Measurements from ENCODE around the gene ATG7.
"Not testable (repeated sequence)": the region's sequence is repeated elsewhere in the genome, so short reads cannot be mapped to it uniquely, and the experiment has no call there.

ATG7 gene

GRCh38 chr3:11251807-11252176 lies 20.4 kb upstream of the ATG7 start:
- H3K9ac ChIP-seq (ENCODE audit: low read depth in 1 of 2, low read length in 2 of 2): no peak overlapping the region
- no peak overlapping the region for H3K4me3 ChIP-seq (ENCODE audit: low read length in 2 of 2)
- peaks cover 5 to 19% of the 10 kb centered on the region in 2 donors for H3K4me1 ChIP-seq (ENCODE audit: control insufficient read depth in 2 of 2, insufficient read depth in 2 of 2, low read length in 2 of 2)
- peak overlapping the region; percentile 27 to 72 for H3K27ac ChIP-seq (ENCODE audit: low read depth in 2 of 2, low read length in 2 of 2)
- no peaks in the 10 kb centered on the region for H3K9me3 ChIP-seq (ENCODE audit: control insufficient read depth in 2 of 2, low read length in 2 of 2)
- H3K36me3 ChIP-seq (ENCODE audit: control insufficient read depth in 2 of 2, insufficient read depth in 2 of 2, low read length in 2 of 2): peaks cover 0 to 7% of the 10 kb centered on the region in 2 donors
- no peaks in the 10 kb centered on the region for H3K27me3 ChIP-seq (ENCODE audit: control insufficient read depth in 2 of 2, insufficient read depth in 2 of 2, low read length in 2 of 2)

GRCh38 chr3:11254876-11255275 lies 17.3 kb upstream of the ATG7 start:
- Histone ChIP-seq H3K36me3 (ENCODE audit: control insufficient read depth in 2 of 2, insufficient read depth in 2 of 2, low read length in 2 of 2) (peaks cover 10 to 17% of the 10 kb centered on the region in 2 donors), H3K9ac (ENCODE audit: low read depth in 1 of 2, low read length in 2 of 2) (no peak overlapping the region), H3K4me3 (ENCODE audit: low read length in 2 of 2) (no peak overlapping the region), H3K9me3 (ENCODE audit: control insufficient read depth in 2 of 2, low read length in 2 of 2) (no peaks in the 10 kb centered on the region), H3K27ac (ENCODE audit: low read depth in 2 of 2, low read length in 2 of 2) (no peak overlapping the region), H3K27me3 (ENCODE audit: control insufficient read depth in 2 of 2, insufficient read depth in 2 of 2, low read length in 2 of 2) (no peaks in the 10 kb centered on the region), H3K4me1 (ENCODE audit: control insufficient read depth in 2 of 2, insufficient read depth in 2 of 2, low read length in 2 of 2) (peaks cover 5 to 19% of the 10 kb centered on the region in 2 donors)

GRCh38 chr3:11255537-11255936 lies 16.7 kb upstream of the ATG7 start:
- H3K4me3 ChIP-seq (ENCODE audit: low read length in 2 of 2); H3K9ac ChIP-seq (ENCODE audit: low read depth in 1 of 2, low read length in 2 of 2); H3K9me3 ChIP-seq (ENCODE audit: control insufficient read depth in 2 of 2, low read length in 2 of 2); H3K27me3 ChIP-seq (ENCODE audit: control insufficient read depth in 2 of 2, insufficient read depth in 2 of 2, low read length in 2 of 2); H3K27ac ChIP-seq (ENCODE audit: low read depth in 2 of 2, low read length in 2 of 2): not testable (repeated sequence)
- Histone ChIP-seq H3K36me3 (ENCODE audit: control insufficient read depth in 2 of 2, insufficient read depth in 2 of 2, low read length in 2 of 2) (peaks cover 14 to 23% of the 10 kb centered on the region in 2 donors), H3K4me1 (ENCODE audit: control insufficient read depth in 2 of 2, insufficient read depth in 2 of 2, low read length in 2 of 2) (peaks cover 5 to 19% of the 10 kb centered on the region in 2 donors)

- Histone ChIP-seq H3K4me3 (ENCODE audit: low read length in 2 of 2) (no peak overlapping the region), H3K36me3 (ENCODE audit: control insufficient read depth in 2 of 2, insufficient read depth in 2 of 2, low read length in 2 of 2) (peaks cover 16 to 31% of the 10 kb centered on the region in 2 donors), H3K9ac (ENCODE audit: low read depth in 1 of 2, low read length in 2 of 2) (no peak overlapping the region), H3K27me3 (ENCODE audit: control insufficient read depth in 2 of 2, insufficient read depth in 2 of 2, low read length in 2 of 2) (no peaks in the 10 kb centered on the region), H3K27ac (ENCODE audit: low read depth in 2 of 2, low read length in 2 of 2) (no peak overlapping the region), H3K4me1 (ENCODE audit: control insufficient read depth in 2 of 2, insufficient read depth in 2 of 2, low read length in 2 of 2) (no peaks in the 10 kb centered on the region), H3K9me3 (ENCODE audit: control insufficient read depth in 2 of 2, low read length in 2 of 2) (no peaks in the 10 kb centered on the region)
Observed at GRCh38 chr3:11258958-11259357, 13.2 kb upstream of the ATG7 start.

- H3K4me1 ChIP-seq (ENCODE audit: control insufficient read depth in 2 of 2, insufficient read depth in 2 of 2, low read length in 2 of 2): no peaks in the 10 kb centered on the region
- no peaks in the 10 kb centered on the region for H3K9me3 ChIP-seq (ENCODE audit: control insufficient read depth in 2 of 2, low read length in 2 of 2)
- H3K36me3 ChIP-seq (ENCODE audit: control insufficient read depth in 2 of 2, insufficient read depth in 2 of 2, low read length in 2 of 2): peaks cover 16 to 23% of the 10 kb centered on the region in 2 donors
Observed at GRCh38 chr3:11260460-11260859, 11.7 kb upstream of the ATG7 start.

GRCh38 chr3:11269007-11269406 lies 3.2 kb upstream of the ATG7 start:
- no peaks in the 10 kb centered on the region for H3K9me3 ChIP-seq (ENCODE audit: control insufficient read depth in 2 of 2, low read length in 2 of 2)
- H3K36me3 ChIP-seq (ENCODE audit: control insufficient read depth in 2 of 2, insufficient read depth in 2 of 2, low read length in 2 of 2): no peaks in the 10 kb centered on the region
- H3K4me3 ChIP-seq (ENCODE audit: low read length in 2 of 2): no peak overlapping the region
- H3K9ac ChIP-seq (ENCODE audit: low read depth in 1 of 2, low read length in 2 of 2): no peak overlapping the region
- no peaks in the 10 kb centered on the region for H3K27me3 ChIP-seq (ENCODE audit: control insufficient read depth in 2 of 2, insufficient read depth in 2 of 2, low read length in 2 of 2)
- peaks cover 6 to 12% of the 10 kb centered on the region in 2 donors for H3K4me1 ChIP-seq (ENCODE audit: control insufficient read depth in 2 of 2, insufficient read depth in 2 of 2, low read length in 2 of 2)
- no peak overlapping the region for H3K27ac ChIP-seq (ENCODE audit: low read depth in 2 of 2, low read length in 2 of 2)

More at GRCh38 chr3:11260460-11260859, 11.7 kb upstream of the ATG7 start:
- H3K9ac ChIP-seq (ENCODE audit: low read depth in 1 of 2, low read length in 2 of 2): no peak overlapping the region
- no peaks in the 10 kb centered on the region for H3K27me3 ChIP-seq (ENCODE audit: control insufficient read depth in 2 of 2, insufficient read depth in 2 of 2, low read length in 2 of 2)
- no peak overlapping the region for H3K4me3 ChIP-seq (ENCODE audit: low read length in 2 of 2)
- H3K27ac ChIP-seq (ENCODE audit: low read depth in 2 of 2, low read length in 2 of 2): no peak overlapping the region

GRCh38 chr3:11272906-11273574 lies 843 bp downstream of the ATG7 start:
- Histone ChIP-seq H3K9ac (ENCODE audit: low read depth in 1 of 2, low read length in 2 of 2) (peak overlapping the region; percentile 91 to 94), H3K9me3 (ENCODE audit: control insufficient read depth in 2 of 2, low read length in 2 of 2) (no peaks in the 10 kb centered on the region), H3K4me3 (ENCODE audit: low read length in 2 of 2) (peak overlapping the region; percentile 96 to 100), H3K4me1 (ENCODE audit: control insufficient read depth in 2 of 2, insufficient read depth in 2 of 2, low read length in 2 of 2) (peaks cover 6 to 12% of the 10 kb centered on the region in 2 donors), H3K27me3 (ENCODE audit: control insufficient read depth in 2 of 2, insufficient read depth in 2 of 2, low read length in 2 of 2) (no peaks in the 10 kb centered on the region), H3K27ac (ENCODE audit: low read depth in 2 of 2, low read length in 2 of 2) (peak overlapping the region; percentile 74 to 88), H3K36me3 (ENCODE audit: control insufficient read depth in 2 of 2, insufficient read depth in 2 of 2, low read length in 2 of 2) (peaks cover 0 to 3% of the 10 kb centered on the region in 2 donors)

- no peaks in the 10 kb centered on the region for H3K9me3 ChIP-seq (ENCODE audit: control insufficient read depth in 2 of 2, low read length in 2 of 2)
- no peaks in the 10 kb centered on the region for H3K27me3 ChIP-seq (ENCODE audit: control insufficient read depth in 2 of 2, insufficient read depth in 2 of 2, low read length in 2 of 2)
- peaks cover 6 to 12% of the 10 kb centered on the region in 2 donors for H3K4me1 ChIP-seq (ENCODE audit: control insufficient read depth in 2 of 2, insufficient read depth in 2 of 2, low read length in 2 of 2)
- peaks cover 0 to 3% of the 10 kb centered on the region in 2 donors for H3K36me3 ChIP-seq (ENCODE audit: control insufficient read depth in 2 of 2, insufficient read depth in 2 of 2, low read length in 2 of 2)
- H3K27ac ChIP-seq (ENCODE audit: low read depth in 2 of 2, low read length in 2 of 2): peak overlapping the region in 1 of 2 donors; percentile 26
- no peak overlapping the region for H3K9ac ChIP-seq (ENCODE audit: low read depth in 1 of 2, low read length in 2 of 2)
- peak overlapping the region in 1 of 2 donors; percentile 100 for H3K4me3 ChIP-seq (ENCODE audit: low read length in 2 of 2)
Observed at GRCh38 chr3:11273891-11274291, 1.7 kb downstream of the ATG7 start.

- peaks cover 0 to 5% of the 10 kb centered on the region in 2 donors for H3K36me3 ChIP-seq (ENCODE audit: control insufficient read depth in 2 of 2, insufficient read depth in 2 of 2, low read length in 2 of 2)
- H3K27ac ChIP-seq (ENCODE audit: low read depth in 2 of 2, low read length in 2 of 2): no peak overlapping the region
- no peaks in the 10 kb centered on the region for H3K9me3 ChIP-seq (ENCODE audit: control insufficient read depth in 2 of 2, low read length in 2 of 2)
- H3K9ac ChIP-seq (ENCODE audit: low read depth in 1 of 2, low read length in 2 of 2): no peak overlapping the region
- no peaks in the 10 kb centered on the region for H3K27me3 ChIP-seq (ENCODE audit: control insufficient read depth in 2 of 2, insufficient read depth in 2 of 2, low read length in 2 of 2)
- peaks cover 6 to 12% of the 10 kb centered on the region in 2 donors for H3K4me1 ChIP-seq (ENCODE audit: control insufficient read depth in 2 of 2, insufficient read depth in 2 of 2, low read length in 2 of 2)
- H3K4me3 ChIP-seq (ENCODE audit: low read length in 2 of 2): no peak overlapping the region
Observed at GRCh38 chr3:11274566-11275142, 2.5 kb downstream of the ATG7 start.

GRCh38 chr3:11275926-11276325 lies 3.7 kb downstream of the ATG7 start:
- H3K27me3 ChIP-seq (ENCODE audit: control insufficient read depth in 2 of 2, insufficient read depth in 2 of 2, low read length in 2 of 2): no peaks in the 10 kb centered on the region
- peaks cover 0 to 11% of the 10 kb centered on the region in 2 donors for H3K36me3 ChIP-seq (ENCODE audit: control insufficient read depth in 2 of 2, insufficient read depth in 2 of 2, low read length in 2 of 2)
- H3K4me3 ChIP-seq (ENCODE audit: low read length in 2 of 2): no peak overlapping the region
- no peak overlapping the region for H3K27ac ChIP-seq (ENCODE audit: low read depth in 2 of 2, low read length in 2 of 2)
- H3K9me3 ChIP-seq (ENCODE audit: control insufficient read depth in 2 of 2, low read length in 2 of 2): no peaks in the 10 kb centered on the region
- H3K9ac ChIP-seq (ENCODE audit: low read depth in 1 of 2, low read length in 2 of 2): no peak overlapping the region
- peaks cover 6 to 12% of the 10 kb centered on the region in 2 donors for H3K4me1 ChIP-seq (ENCODE audit: control insufficient read depth in 2 of 2, insufficient read depth in 2 of 2, low read length in 2 of 2)

All from mucosa of rectum (tissue), 2 donors.